Jurkat, Clone E6-1 (cell line): ENCODE measurements around the gene LBR.

Source experiments
- DNase-seq: peaks from one replicate; pipeline ENCODE4 v3.0.0-alpha.2; 2011; ENCODE audit warnings: low read depth, low spot score
- H3K4me3 ChIP-seq: 2 replicates; pipeline ENCODE4 v1.5.1; 2011; ENCODE audit warnings: mild to moderate bottlenecking, low read length, control low read depth, moderate library complexity

LBR gene

DNA sequence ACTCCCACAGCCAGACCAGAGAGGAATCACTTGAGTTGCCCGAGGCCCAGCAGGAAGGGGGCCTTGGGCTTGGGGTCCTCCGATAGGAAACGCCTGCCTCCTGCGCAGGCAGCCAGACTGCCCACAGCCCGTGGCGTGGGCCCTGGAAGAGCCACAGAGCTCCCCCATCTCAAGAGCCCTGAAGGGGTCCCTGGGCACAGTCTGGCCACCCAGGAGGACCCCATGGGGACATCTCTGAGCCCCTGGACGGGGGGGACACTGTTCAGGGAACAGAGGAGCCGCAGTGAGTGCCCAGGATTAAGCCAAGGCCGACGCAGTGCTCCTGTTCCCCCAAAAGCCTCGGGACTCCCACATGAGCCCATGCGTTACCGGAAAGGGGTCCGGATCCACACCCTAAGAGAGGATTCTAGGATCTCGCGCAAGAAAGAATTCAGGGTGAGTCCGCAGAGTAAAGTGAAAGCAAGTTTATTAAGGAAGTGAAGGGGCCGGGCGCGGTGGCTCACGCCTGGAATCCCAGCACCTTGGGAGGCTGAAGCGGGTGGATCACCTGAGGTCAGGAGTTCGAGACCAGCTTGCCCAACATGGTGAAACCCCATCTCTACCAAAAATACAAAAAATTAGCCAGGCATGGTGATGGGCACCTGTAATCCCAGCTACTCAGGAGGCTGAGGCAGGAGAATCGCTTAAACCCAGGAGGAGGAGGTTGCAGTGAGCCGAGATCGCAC is 38.1 kb upstream of the LBR start:
- H3K4me3 ChIP-seq: no peak overlapping the region
- DNase-seq: no peak

DNA sequence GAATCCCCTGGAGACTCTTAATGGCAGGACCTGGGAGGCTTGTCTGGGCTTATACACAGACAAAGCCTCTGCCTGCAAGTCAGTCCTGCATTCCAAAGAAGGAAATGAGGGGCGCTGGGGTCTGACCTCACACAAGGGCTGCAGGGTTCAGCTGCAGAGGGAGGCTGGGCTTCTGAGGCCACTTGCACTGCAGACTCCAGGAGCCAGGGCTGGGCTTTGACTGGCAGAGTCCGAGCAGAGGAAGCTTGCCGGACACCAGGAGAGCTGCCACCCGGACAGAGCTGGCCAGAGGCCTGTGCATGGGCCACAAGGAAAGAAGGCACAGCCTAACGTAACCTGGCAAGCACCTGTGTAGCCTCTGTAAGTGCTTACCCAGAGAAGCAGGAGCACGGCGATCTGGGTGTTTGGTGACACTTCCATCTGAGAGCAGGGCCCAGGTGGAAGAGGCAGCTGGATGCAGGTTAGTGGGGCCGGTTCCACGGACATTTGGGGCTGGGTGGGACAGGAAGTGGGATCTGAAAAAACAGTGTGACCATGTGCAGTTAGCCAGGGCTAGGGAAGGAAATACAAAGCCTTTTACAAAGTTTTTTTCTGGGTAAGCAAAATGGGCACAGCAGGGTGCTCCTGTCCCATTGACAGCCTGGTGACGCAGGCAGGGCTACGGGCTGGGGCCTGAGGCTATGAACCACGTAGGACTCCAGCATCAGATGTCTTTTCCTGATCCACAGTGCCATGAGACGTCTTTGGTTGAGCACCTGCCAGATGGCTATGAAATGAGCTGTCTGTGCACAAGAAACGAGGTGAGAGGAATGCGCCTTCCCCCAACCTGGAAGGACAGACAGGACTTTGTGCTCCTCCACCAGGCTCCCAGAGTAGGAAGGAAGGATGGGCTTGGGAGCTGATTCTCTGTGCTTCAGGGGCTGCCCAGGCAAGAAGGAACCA is 37.3 kb upstream of the LBR start:
- DNase-seq: no peak
- no peak overlapping the region for H3K4me3 ChIP-seq

DNA sequence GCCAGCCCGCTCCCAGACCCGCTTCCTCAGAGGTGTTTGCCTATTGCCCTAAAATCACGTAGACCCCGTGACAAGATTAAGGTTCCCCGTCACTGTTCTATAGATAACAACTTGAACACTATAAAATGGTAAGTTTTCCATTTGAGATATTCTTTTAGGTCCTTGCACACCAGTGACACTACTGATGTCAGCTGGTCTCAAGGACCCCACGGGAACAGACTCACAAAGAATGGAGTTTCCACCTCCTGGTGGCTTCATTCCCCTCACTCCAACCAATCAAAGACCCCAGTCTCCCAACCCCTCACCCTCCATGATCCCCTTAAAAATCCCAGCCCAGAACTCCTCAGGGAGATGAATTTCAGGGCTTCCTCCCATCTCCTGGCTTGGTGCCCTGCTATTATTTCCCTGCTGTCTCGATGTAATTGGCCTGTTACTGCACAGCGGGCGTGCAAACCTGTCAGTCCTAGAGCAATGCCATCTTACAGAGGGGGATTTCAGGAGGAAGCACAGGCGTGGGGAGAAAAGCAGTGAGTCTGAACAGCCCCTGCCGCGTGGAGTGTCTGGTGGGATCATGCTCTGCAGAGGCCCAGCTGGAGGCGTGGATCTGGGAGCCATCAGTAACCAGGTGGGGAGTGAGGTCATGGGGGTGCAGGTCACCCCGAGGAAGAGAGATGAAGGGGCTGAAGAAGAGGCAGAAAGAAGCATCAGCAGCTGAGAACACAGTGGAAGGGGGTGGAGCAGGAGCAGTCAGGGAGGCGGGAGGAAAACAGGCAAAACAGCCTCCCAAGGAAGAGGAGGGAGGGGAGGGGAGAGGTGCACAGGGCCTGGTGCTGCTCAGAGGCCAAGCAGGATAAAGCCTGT is 35.1 kb upstream of the LBR start:
- H3K4me3 ChIP-seq: no peak overlapping the region
- no peak for DNase-seq

DNA sequence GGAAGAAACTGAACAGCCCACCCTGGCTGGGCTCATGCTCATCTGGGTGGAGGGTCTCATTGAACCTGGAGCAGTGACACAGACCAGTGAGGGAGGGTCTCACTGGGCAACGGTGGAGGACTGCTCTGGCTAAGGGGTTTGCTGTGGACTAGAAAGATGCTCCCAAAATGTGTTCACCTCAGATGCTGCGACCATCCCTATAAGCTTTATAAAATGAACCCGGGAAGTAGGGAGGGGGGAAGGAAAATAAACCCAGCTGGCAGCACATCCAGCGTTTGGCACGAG is 34.5 kb upstream of the LBR start:
- DNase-seq: no peak
- H3K4me3 ChIP-seq: no peak overlapping the region

DNA sequence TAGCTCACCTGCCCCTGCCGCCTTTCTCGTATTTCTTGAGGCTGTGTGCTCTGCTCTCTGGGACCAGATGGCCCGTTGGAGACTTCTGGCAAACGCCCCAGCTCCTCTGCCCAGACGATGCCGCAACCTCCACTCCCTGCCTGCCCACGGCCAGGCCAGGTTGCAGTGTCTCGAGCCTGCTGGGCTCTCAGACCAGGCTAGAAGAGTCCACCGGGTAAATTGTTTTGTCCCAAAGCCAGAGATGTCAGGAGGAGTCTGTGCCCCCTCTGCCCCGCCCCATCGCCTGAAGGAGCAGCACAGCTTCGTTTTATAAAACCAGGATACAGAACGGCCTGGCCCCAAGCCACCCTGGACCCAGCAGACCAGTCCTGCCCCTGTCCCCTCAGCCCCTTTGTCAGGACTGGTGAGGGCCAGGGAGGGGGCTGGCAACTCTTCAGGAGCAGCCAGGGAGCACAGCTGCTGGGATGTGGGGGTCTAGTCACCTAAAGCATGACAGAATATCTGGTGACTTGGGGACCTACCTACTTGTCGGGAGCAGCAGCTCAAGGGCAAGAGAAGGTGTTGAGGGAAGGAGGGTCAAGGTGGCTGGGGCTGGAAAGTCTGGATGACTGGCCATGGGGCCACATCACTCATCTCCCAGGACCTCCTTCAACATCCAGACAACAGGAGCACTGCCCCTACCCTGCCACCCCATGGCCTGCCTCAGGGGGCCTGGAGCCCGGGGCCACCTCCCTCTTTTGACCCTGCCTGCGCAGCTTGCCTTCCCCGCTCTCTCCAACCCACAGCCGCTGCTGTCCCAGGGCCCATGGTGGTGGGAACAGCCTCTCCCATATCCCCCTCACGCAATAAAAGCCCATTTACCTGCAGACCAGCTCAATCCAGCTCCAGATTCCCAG is 33.9 kb upstream of the LBR start:
- no peak for DNase-seq
- H3K4me3 ChIP-seq: no peak overlapping the region

DNA sequence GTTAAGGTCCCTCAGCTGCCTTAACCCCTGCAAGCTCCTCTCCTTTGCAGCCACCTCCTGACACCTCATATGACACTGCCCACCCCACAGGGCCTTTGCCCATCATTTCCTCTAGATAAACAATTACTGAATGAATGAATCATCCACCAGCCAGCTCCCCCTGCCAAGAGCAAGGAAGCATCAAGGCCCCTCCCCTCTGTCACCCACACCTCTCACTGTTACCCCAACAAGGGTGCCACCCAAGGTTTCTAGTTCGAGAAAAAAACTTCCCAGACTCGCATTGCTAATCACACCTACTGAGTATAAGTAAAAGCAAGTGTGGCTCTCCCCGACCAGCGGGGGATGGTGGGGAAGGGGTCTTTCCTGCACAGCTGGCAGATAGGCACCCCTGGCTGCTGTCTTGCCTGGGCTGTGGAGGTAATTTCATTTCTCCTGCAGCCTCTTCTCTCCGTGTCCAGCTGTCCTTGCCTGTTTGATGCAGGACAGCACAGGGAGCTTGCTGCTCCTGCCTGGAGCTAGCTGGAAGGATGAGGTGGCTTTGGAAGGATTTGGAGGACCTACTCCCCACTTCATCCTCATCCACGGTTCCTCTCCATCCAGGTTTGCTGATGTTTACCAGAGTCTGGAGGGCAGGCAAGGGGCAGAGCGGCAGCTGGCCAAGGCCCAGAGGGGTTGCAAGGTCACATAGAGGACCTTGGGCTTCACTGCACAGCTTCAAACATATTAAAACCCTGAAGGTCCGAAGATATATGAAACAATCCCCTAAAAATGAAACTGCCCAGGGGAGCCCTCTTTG is 33.1 kb upstream of the LBR start:
- H3K4me3 ChIP-seq: no peak overlapping the region
- no peak for DNase-seq

DNA sequence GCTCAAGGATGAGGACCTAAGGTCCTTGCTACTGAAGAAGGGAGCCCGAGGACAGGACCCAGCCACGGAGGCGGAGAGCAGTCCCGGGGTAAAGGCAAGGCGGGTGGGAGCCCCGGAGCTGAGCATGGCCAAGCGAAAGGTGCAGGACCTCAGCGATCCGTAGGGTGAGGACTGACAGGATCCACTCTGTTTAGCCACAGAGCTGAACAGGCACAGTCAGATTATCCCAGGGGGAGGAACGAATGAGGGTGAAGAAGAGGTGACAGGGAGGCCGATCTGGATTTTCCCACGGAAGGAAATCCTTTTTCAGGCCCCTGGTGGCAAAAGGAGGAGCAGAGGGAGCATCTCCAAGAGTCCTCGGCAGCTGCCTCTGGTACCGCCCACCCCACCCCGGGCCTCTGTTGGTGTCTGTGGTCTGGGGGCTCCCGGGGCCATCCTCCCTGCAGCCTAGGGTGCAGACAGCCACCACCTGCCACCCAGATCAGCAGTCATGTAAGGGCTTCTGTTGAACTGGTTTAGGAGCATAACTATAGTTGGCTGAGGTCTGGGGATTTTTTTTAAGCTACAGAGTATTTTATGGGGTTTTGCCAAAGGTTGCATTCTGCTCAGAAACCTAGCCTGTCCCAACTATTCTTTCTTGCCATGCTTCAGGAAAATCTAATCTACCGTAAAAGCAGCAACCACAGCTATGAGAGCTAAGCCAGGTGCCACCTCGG is 32.3 kb upstream of the LBR start:
- no peak overlapping the region for H3K4me3 ChIP-seq

DNA sequence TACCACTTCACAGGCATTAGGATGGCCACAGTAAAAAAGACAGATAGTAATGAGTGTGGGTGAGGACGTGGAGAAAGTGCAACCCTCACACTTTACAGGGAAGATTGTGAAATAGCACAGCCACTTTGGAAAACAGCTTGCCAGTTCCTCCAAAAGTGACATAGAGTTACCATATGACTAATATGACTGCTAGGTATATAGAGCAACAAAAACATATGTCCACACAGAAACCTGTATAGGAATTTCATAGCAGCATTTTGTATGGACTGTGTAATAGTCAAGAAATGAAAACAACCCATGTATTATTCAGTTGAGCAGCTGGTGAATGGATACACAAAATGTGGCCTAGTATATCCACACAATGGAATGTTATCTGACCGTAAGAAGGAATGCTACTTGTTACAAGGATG is 30.4 kb upstream of the LBR start:
- no peak overlapping the region for H3K4me3 ChIP-seq
- no peak for DNase-seq

More for the DNA sequence above, 32.3 kb upstream of the LBR start:
- DNase-seq: no peak

DNA sequence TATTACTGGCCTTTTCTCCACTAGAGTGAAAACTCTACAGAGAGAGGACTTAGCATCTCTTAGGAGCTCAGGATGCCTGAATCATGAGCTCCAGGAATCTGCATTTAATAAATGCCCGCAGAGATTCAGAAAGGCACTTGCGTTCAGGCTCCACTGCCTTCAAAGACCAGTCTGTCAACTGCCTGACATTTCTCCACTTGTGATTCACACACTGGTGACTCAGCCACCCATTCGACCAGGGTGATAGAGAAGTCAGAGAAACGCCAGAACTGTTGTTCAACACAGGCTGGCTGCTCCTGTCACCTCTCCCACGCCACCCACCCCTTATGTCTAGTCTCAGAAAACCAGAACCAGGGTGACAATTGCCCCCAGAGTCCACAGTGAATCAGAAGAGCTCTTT is 26.9 kb upstream of the LBR start:
- DNase-seq: no peak
- no peak overlapping the region for H3K4me3 ChIP-seq

DNA sequence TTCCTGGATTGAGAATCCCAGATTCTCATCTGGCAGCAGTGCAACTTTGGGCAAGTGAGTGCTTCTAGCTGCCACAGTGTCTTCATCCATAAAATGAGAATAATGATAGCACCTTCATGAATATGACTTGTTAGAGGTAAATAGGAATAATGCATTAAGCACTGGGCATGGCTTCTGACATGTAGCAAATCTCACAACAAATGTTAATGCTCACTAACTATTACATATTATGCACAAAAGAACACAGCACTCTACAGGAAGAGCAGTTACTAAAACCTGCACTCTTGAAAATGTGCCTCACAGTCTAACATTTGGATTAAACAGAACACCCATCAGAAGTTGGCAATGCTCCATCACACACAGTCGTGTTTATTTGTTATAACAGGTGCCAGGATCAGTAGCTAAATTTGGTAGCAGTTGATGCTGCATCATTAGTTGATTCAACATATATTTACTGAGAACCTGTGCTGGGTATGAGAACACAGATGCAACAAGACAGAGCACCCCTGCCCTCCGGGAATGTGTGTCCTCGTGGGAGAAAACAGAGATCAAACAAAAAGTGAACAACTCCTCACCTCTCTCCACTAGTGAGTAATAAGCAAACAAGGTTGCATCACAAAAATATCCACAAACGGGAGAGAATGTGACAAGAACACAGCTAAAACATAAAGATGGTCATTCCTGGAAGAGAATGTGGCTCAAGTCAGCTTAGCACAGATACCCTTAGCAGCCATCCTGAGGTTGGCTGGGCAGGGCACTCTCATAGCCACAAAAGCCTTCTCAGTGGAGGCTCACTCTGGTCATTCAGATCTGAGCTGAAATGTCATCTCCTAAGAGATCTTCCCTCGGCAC is 26.2 kb upstream of the LBR start:
- no peak for DNase-seq
- no peak overlapping the region for H3K4me3 ChIP-seq

DNA sequence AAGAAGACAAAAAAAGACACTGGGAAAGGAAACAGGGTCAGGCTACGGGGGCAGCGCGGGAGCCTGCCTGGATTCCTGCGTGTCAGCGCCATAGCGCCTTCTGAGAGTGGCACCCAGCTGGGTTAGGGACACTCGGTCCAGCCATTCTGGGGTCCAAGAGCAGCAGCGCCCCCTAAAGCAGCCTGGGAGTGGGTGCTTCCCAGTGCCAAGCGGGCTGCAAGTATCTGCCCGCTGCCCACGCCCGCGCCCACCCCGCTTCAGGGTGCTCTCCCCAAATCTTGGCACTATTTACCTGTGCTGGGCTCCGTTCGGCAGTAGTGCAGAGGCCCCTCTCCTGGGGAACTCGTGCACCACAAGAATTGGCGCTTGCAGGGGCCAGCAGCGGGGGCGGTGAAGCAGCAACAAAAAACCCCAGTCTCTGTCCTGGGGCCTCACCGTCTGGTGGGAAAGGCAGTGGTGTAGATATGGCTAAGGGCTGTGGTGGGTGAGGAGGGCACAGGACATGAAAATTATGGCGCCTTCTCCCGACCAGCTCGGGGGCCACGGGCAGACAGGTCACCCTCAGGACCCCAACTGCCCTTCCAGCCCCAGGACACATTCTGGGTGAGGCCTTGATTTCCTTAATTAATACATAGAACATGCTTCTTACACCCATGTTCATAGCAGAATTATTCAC is 24.1 kb upstream of the LBR start:
- DNase-seq: no peak
- no peak overlapping the region for H3K4me3 ChIP-seq

DNA sequence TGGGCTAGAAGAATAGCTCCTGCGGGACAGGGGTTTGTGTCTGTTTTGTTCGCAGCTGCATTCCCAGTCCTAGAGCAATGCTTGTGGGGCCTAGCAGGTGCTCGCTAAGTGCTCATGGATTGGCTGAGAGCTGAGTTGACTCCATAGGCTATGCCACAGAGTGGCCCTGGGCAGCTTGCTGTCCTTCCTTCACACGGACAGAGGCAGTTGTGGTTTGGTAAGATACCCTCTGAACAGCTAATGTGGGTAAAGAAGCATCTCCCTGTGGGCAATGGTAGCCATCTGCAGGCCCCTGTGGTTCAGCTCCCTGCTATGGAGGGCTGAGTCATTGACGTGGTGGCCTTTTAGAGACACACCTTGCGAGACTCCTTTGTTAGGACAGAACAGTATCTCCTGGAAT is 23.5 kb upstream of the LBR start:
- H3K4me3 ChIP-seq: no peak overlapping the region

DNA sequence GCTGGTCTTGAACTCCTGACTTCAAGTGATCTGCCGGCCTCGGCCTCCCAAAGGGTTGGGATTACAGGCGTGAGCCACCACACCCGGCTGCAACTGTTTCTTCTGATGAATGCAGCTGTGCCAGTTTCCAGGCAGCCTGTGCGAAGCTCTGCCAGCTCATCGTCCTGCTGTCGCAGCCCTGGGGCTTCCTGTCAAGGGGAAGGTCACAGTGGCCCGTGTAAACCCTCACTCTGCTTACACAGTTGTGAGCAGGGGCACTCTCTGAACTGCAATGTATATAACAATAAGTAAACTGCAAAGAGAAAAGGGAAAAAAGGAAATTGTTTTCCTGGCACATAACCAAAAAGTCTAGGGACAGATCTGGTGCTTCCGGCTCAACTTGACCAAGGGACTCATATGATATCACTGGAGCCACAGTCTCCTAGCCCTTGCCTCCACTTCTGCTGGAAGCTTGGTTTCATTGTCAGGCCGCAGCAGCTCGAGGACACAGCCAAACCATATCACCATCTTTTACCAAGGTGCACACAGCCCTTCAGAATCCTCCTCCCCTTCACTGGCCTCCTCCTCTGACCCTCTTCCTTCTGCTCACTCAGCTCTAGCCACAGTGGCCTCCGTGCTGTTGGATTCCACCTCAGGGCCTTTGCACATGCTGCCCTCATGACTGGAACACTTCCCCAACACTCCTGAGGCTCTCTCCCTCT is 22.8 kb upstream of the LBR start:
- no peak for DNase-seq
- H3K4me3 ChIP-seq: no peak overlapping the region

More for the DNA sequence above, 23.5 kb upstream of the LBR start:
- no peak for DNase-seq

DNA sequence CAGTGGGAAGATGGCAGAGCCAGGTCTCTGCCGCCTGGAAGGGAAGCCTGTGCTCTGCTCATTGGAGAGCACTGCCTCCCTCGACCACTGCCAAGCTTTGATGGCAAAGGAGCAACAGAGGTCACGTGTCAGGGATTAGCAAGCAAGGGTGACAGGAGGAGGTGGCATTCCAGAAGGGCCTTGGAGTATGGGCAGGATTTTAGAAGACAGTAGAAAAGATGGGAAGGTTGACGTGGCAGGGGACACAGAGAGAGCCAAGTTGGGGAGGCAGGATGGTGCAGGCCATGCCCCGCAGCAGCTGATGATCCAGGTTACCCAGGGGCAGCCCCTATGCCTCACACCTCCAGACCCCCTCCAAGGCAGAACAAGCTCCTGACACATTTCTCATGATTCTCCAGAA is 21.9 kb upstream of the LBR start:
- DNase-seq: no peak
- H3K4me3 ChIP-seq: no peak overlapping the region

DNA sequence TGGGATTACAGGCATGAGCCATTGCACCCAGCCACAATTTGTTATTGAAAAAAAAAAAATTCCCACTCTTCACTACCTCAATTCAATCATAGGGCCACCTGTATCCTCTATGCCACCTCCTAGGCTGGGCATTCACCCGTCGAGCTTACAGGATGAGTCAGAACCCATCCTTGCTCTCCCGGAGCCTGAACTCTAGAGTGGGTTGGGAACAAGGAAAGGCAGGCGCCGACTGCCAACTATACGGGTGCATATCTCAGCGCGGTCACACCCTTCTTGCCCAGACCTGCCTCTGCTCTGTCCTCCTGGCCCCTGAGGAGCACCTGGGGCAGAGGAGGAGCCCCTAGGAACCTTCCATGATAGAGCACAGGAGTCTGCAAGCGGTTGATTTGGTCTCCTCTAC is 21.4 kb upstream of the LBR start:
- no peak overlapping the region for H3K4me3 ChIP-seq
- no peak for DNase-seq
